ENCODE results near the gene SLC25A53. TPM values are rescaled to one million over a fixed set of nuclear protein-coding genes. Genes with fewer than 3 reads are reported as not detected.

The SLC25A53 gene
- polyA plus RNA-seq, 1 donor from 2014 or later = 6.6 TPM

DNA sequence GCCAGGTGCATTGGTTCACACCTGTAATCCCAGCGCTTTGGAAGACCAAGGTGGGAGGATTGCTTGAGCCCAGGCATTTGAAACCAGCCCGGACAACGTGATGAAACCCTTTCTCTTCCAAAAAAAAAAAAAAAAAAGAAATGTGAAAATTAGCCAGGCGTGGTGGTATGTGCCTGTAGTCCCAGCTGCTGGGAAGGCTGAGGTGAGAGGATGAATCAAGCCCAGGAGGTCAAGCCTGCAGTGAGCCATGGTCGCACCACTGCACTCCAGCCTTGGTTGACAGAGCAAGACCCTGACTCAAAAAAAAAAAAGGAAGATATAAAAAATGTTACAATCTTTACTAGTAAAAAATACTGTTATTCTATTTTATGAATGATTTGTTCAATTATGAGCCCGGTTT lies 15.3 kb upstream of the SLC25A53 start:
- H3K36me3 ChIP-seq (ENCODE audit: insufficient read depth, low read length) = no peaks in the 10 kb centered on the region
- no peaks in the 10 kb centered on the region for H3K9me2 ChIP-seq (ENCODE audit: insufficient read depth, low read length)
- no peak overlapping the region for H3K9ac ChIP-seq (ENCODE audit: low read length)
- H3K79me2 ChIP-seq (replicated peaks; ENCODE audit: insufficient read depth, low read length) = peaks cover 12% of the 10 kb centered on the region
- TF ChIP-seq TAF1 (IDR thresholded peaks at IDR 0.05; ENCODE audit: low read depth) (no peak), CTCF (IDR thresholded peaks at IDR 0.05; ENCODE audit: poor library complexity, severe bottlenecking) (no peak), EZH2 (IDR thresholded peaks at IDR 0.05; ENCODE audit: borderline replicate concordance, insufficient read depth, low read length, poor library complexity, severe bottlenecking) (no peak), MXI1 (conservative IDR thresholded peaks at IDR 0.05; ENCODE audit: poor library complexity, severe bottlenecking) (no peak), POLR2AphosphoS5 (IDR thresholded peaks at IDR 0.05) (no peak), EP300 (conservative IDR thresholded peaks at IDR 0.05; ENCODE audit: poor library complexity, severe bottlenecking) (no peak), RAD21 (conservative IDR thresholded peaks at IDR 0.05) (no peak), SMC3 (conservative IDR thresholded peaks at IDR 0.05; ENCODE audit: poor library complexity) (no peak)
- TF ChIP-seq, protein P1, sequence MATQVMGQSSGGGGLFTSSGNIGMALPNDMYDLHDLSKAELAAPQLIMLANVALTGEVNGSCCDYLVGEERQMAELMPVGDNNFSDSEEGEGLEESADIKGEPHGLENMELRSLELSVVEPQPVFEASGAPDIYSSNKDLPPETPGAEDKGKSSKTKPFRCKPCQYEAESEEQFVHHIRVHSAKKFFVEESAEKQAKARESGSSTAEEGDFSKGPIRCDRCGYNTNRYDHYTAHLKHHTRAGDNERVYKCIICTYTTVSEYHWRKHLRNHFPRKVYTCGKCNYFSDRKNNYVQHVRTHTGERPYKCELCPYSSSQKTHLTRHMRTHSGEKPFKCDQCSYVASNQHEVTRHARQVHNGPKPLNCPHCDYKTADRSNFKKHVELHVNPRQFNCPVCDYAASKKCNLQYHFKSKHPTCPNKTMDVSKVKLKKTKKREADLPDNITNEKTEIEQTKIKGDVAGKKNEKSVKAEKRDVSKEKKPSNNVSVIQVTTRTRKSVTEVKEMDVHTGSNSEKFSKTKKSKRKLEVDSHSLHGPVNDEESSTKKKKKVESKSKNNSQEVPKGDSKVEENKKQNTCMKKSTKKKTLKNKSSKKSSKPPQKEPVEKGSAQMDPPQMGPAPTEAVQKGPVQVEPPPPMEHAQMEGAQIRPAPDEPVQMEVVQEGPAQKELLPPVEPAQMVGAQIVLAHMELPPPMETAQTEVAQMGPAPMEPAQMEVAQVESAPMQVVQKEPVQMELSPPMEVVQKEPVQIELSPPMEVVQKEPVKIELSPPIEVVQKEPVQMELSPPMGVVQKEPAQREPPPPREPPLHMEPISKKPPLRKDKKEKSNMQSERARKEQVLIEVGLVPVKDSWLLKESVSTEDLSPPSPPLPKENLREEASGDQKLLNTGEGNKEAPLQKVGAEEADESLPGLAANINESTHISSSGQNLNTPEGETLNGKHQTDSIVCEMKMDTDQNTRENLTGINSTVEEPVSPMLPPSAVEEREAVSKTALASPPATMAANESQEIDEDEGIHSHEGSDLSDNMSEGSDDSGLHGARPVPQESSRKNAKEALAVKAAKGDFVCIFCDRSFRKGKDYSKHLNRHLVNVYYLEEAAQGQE (IDR thresholded peaks at IDR 0.05; ENCODE audit: borderline replicate concordance) = no peak
- H3K4me3 ChIP-seq (ENCODE audit: low read length) = no peak overlapping the region
- H3F3A ChIP-seq (ENCODE audit: insufficient read depth, low read length, poor library complexity, severe bottlenecking) = no peaks in the 10 kb centered on the region
- H3K4me2 ChIP-seq (ENCODE audit: low read length) = no peak overlapping the region
- no peaks in the 10 kb centered on the region for H4K20me1 ChIP-seq (ENCODE audit: insufficient read depth)
- H3K9me3 ChIP-seq (ENCODE audit: low read length) = no peaks in the 10 kb centered on the region
- no peak overlapping the region for H2AFZ ChIP-seq (ENCODE audit: low read depth, low read length)
- H3K27me3 ChIP-seq (ENCODE audit: insufficient read depth, low read depth, low read length) = no peaks in the 10 kb centered on the region
- no peak overlapping the region for H3K27ac ChIP-seq (ENCODE audit: low read length)

- Histone ChIP-seq H3K9ac (ENCODE audit: low read length) (no peak overlapping the region), H3K36me3 (ENCODE audit: insufficient read depth, low read length) (no peaks in the 10 kb centered on the region), H3K4me2 (ENCODE audit: low read length) (peak overlapping the region; percentile 65), H3K9me2 (ENCODE audit: insufficient read depth, low read length) (no peaks in the 10 kb centered on the region), H3F3A (ENCODE audit: insufficient read depth, low read length, poor library complexity, severe bottlenecking) (no peaks in the 10 kb centered on the region), H3K27ac (ENCODE audit: low read length) (no peak overlapping the region), H4K20me1 (ENCODE audit: insufficient read depth) (no peaks in the 10 kb centered on the region), H3K4me3 (ENCODE audit: low read length) (peak overlapping the region; percentile 87), H3K27me3 (ENCODE audit: insufficient read depth, low read depth, low read length) (no peaks in the 10 kb centered on the region), H3K9me3 (ENCODE audit: low read length) (no peaks in the 10 kb centered on the region), H2AFZ (ENCODE audit: low read depth, low read length) (no peak overlapping the region), H3K79me2 (replicated peaks; ENCODE audit: insufficient read depth, low read length) (peaks cover 12% of the 10 kb centered on the region)
- TF ChIP-seq RAD21 (conservative IDR thresholded peaks at IDR 0.05) (no peak), EP300 (conservative IDR thresholded peaks at IDR 0.05; ENCODE audit: poor library complexity, severe bottlenecking) (no peak)
These were observed 11.3 kb upstream of the SLC25A53 start for GRCh38 chrX:104168127-104168526.

Data from neural cell (in vitro differentiated cells).